K562 (cell line): ENCODE data around the gene SDSL.
A peak's percentile ranks its signal among the peaks of the same experiment; 100 is the strongest.

Experiments used
- EZH2 ChIP-seq: IDR thresholded peaks from 2 replicates; pipeline ENCODE4 v1.6.1; 2012; ENCODE audit warnings: low read depth, mild to moderate bottlenecking, inconsistent platforms, low read length, borderline replicate concordance
- MEIS2 ChIP-seq: fragments of 450-650 bp; IDR thresholded peaks from 2 replicates; pipeline ENCODE4 v1.6.1; 2014; ENCODE audit warnings: mild to moderate bottlenecking; ENCODE audit not compliant: partially characterized antibody
- MXD1 ChIP-seq: fragments of 250-450 bp; sonication (Bioruptor Pico); IDR thresholded peaks from 2 replicates; pipeline ENCODE4 v1.8.0; 2021; ENCODE audit warnings: borderline replicate concordance, mild to moderate bottlenecking, moderate library complexity; ENCODE audit not compliant: poor library complexity, severe bottlenecking
- NR2C2 ChIP-seq, 2 experiments: fragments of 200-800 bp in 1 of 2; sonication (Bioruptor generic) in 1 of 2; sonication (generic) in 1 of 2; formaldehyde crosslinking in 1 of 2; IDR thresholded peaks; 2 replicates each; pipeline versions ENCODE4 v1.6.1 to v1.8.0; 2016 to 2022; ENCODE audit warnings: mild to moderate bottlenecking in 1 of 2, missing compliant biosample characterization in 1 of 2, missing genetic modification characterization in 1 of 2, missing genetic modification reagents in 1 of 2
- POLR2A ChIP-seq: fragments of 450-650 bp; conservative IDR thresholded peaks from 2 replicates; pipeline ENCODE4 v1.6.1; 2016
- RBBP5 ChIP-seq: fragments of 200-600 bp; sonication (generic); IDR thresholded peaks from 2 replicates; pipeline ENCODE4 v1.6.1; 2012; ENCODE audit warnings: borderline replicate concordance, mild to moderate bottlenecking, low read length, control low read depth, inconsistent platforms; ENCODE audit not compliant: insufficient read depth, poor library complexity, severe bottlenecking
- RNF2 ChIP-seq: sonication (generic); IDR thresholded peaks from 2 replicates; pipeline ENCODE4 v1.6.1; 2016
- ZKSCAN1 ChIP-seq: fragments of 150-350 bp; IDR thresholded peaks from 2 replicates; pipeline ENCODE4 v1.6.1; 2016; ENCODE audit warnings: low read depth, low read length
- ZNF316 ChIP-seq: fragments of 450-650 bp; IDR thresholded peaks from 2 replicates; pipeline ENCODE4 v1.6.1; 2016
- ZSCAN32 ChIP-seq: fragments of 450-650 bp; formaldehyde crosslinking; IDR thresholded peaks from 2 replicates; pipeline ENCODE4 v1.4.0; 2020; ENCODE audit warnings: mild to moderate bottlenecking, moderate library complexity

- 0 out of 2 replicates have a peak, but pooled peaks have one; percentile 9 for TF ChIP-seq NR2C2 (CRISPR knock-in tag; IDR thresholded peaks at IDR 0.05)
- no peak for TF ChIP-seq NR2C2 (tag; IDR thresholded peaks at IDR 0.05)
- no peak for TF ChIP-seq ZSCAN32
- no peak for TF ChIP-seq MXD1
- no peak for TF ChIP-seq EZH2
- TF ChIP-seq RNF2, result no peak
- TF ChIP-seq ZNF316, result no peak
- no peak for TF ChIP-seq RBBP5
- TF ChIP-seq ZKSCAN1, result no peak
- no peak for TF ChIP-seq MEIS2
- TF ChIP-seq POLR2A, result no peak
Measured at GRCh38 chr12:113424915-113425823, 3.0 kb downstream of the SDSL start.
